ENCODE results near the gene RFPL2.
"Not testable (repeated sequence)": the region's sequence is repeated elsewhere in the genome, so short reads cannot be mapped to it uniquely, and the experiment has no call there.

RFPL2 gene

DNA sequence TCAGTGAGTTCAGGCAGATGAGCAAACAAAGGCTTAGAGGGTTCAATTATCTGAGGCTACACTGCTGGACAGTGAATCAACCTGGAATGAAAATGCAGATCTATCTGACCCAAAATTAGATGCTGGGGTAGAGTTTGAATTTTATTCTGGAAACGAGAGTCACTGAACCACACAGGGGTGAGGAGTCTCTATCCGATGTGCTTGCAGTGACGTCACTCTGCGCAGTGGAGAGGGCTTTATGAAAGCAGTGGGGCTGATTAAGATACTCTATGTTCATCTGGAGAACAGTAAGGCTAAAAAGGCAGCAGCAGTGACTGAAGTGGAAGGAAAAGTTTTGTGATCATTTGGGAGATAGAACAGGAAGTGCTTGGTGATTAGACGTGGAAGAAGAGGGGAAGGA, 44.5 kb downstream of the RFPL2 start:
- DNase-seq, result not testable (repeated sequence)

DNA sequence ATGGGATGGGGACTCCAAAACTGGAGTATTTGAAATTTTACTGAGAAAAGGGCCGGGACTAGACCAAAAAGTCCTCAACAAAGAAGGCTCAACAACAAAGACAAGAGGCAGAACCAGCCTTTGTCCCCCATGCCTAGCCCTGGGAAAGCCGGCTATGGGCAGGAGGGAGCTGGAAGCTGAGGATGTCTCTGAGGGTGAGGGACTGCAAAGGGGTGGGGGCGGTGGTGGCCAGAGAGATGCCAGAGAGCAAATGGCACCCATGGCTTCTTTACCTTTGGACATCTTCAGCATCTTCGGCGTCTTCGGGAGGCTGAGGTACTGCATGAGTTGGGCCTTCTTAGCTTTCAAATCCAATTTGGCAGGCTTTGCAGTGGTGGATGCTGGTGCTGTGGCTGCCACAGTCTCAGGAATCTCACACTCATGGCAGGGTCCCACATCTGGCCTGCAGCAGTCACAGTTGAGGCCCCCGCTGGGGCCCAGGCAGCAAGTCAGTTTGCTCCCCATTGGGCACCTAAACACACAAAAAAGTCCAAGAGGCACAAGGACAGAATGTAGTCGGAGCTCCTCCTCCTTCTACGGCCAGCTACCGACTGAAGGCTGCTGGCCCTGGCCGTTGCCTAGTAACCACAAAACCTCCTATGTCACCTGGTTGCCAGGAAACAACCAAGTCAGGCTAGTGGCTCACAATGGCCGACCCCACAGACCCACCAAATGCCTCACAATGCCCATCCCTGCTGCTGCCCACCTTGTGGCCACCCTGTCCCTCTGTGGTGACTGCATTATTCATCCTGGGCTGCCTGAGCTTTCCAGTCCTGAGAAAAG, 46.0 kb downstream of the RFPL2 start, which contains the start of gene C22orf42:
Gene C22orf42, minus strand, starts transcription at position 592 of the 822 bp plus-strand sequence. Its CDS starts 88 bp downstream, at position 504.
- DNase-seq, result no peak

DNA sequence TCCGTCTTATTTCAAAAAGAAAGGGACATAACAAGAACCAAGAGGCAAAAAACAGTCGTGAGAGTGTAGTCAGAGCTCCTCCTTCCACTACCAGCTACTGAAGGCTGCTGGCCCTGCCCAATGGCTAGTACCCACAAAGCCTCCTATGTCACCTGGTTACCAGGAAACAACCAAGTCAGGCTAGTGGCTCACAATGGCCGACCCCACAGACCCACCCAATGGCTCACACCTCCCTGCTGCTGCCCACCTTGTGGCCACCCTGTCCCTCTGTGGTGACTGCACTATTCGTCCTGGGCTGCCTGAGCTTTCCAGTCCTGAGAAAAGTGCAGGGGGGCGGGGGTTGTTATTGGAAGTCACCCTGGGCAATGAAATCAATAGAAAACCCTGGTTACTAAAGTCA, 47.2 kb downstream of the RFPL2 start:
- not testable (repeated sequence) for DNase-seq

DNA sequence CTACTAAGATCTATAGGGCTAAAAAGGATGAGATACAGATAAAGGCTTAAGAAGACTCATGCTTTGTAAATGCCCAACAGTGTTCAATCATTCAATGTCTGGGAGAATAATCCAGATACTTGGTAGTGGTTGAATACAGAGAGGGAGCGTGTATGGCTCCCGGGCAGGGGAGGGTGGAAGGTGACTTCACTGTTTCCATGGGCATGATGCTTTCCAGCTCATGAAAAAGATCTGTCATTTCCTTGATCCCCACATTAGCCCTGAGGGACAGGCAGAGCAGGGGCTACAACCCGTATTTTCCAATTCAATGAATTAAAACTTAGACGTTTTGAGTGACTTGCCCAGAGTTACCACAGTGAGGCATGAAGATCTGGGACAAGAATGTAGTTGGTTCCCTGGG, 50.1 kb downstream of the RFPL2 start:
- DNase-seq, result not testable (repeated sequence)

DNA sequence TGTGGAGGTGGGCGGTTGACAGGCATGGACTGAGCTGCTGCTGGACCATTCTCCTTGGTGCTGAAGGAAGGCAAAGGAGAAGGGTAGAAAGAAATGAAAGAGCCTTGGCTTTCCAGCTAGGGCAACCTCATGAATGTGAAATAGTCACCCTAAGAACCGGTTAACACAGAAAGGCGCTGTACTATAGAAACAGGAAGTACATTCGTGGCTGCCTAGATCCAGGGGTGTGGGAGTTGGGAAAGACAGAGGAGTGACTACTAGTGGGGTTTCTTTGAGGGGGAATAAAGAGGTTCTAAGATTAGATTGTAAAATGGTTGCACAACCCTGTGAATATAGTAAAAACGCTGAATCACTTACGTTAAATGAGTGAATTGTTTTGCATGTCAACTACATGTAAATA, 53.2 kb downstream of the RFPL2 start:
- DNase-seq, result not testable (repeated sequence)

DNA sequence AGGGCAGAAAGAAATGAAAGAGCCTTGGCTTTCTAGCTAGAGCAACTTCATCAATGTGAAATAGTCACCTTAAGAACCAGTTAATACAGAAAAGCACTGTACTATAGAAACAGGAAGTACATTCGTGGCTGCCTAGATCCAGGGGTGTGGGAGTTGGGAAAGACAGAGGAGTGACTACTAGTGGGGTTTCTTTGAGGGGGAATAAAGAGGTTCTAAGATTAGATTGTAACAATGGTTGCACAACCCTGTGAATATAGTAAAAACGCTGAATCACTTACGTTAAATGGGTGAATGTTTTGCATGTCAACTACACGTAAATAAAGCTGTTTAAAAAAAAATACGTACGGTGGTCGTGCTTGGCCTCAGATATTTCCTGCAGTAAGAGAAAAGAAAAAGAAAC, 54.2 kb downstream of the RFPL2 start:
- not testable (repeated sequence) for DNase-seq

DNA sequence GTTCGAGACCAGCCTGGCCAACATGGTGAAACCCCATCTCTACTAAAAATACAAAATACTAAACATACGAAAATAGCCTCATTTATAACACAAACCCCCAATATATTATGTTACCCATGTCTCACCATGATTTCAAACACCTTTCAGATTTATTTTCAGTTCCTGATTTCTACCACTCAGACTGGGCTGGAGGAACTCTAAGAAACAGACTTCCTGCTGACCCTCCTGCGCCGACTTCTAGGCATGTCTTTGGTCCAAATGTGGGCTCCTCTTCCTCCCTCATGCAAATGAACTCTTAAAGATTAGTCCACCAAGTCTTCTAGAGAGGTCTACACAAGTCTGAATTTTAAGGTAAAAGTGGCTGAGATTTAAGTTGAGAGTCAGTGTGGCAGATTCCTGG, 56.5 kb downstream of the RFPL2 start:
- DNase-seq, result not testable (repeated sequence)

DNA sequence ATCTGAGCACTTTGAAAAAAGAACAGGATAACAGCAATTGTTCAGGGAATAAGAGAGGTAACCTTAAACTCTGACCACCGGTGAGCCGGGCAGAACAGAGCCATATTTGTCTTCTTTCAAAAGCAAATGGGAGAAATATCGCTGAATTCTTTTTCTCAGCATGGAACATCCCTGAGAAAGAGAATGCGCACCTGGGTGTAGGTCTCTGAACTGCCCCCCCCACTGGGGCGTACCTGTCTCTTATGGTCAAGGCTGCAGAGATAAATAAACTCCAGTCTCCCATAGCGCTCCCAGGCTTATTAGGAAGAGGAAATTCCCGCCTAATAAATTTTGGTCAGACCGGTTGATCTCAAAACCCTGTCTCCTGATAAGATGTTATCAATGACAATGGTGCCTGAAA, 57.7 kb downstream of the RFPL2 start:
- DNase-seq, result not testable (repeated sequence)

DNA sequence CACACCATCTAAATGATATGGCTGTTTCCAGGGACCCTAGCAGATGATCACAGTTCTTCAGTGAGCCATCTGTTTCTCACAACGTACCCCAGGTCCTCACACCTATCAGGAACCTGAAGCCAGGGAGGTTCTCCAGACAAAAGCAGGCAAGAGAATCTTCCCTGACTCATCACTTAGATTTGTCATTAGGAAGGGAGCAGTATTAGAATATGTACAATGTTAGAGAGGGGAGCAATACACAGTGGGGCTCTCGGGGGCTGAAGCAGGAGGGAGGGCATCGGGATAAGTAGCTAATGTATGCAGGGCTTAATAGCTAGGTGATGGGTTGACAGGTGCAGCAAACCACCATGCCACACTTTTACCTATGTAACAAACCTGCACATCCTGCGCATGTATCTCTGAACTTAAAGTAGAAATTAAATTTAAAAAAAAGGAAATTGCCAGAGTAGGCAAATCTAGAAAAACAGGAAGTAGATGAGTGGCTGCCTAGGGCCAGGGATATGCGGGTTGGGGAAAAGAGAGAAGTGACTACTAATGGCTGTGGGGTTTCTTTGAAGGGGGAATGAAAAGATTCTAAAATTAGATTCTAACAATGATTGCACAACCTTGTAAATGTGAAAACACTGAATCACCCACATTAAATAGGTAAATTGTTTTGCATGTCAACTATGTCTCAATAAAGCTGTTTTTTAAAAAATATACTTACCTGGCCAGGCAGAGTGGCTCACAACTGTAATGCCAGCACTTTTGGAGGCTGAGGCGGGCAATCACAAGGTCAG, 60.2 kb downstream of the RFPL2 start:
- no peak for DNase-seq

DNA sequence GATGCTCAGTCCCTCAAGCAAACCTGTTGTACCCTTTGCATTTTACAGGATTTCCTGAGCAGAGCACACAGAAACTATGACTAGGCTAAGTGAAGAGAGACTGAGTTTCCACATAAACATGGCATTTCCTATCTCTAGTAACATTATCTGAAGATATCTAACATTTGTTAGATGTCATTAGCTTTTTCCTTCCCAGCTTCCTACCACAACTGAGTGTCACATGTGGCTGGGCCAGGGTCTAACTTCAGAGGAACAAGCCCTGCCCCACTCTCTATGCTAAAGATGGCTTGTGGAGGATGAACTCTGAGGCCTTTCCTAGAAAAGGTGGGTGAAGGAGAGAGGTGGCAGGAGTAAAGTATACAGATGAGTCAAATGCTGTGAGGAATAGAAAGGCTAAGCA, 62.3 kb downstream of the RFPL2 start:
- DNase-seq, result no peak

DNA sequence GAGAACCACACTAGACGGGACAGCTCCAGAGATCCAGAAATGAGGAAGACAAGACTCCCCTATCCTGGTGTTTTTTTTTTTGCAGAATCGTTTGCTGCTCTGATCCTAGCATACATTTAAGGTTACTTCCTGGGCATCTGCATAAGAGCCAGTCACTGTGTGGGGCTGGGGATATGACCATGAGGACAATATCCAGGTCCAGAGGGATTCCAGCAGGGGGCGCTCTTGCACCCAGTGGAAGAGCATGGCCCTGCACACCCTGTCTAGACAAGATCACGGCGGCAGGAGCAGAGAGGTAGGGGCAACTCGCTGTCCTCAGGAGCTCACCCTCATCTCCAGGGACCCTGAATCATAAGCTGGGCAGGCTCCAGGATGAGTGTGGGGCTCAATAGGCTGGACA, 64.2 kb downstream of the RFPL2 start:
- not testable (repeated sequence) for DNase-seq

Data from activated CD4-positive, CD25-positive, alpha-beta regulatory T cell treated with anti-CD3 and anti-CD28 coated beads, Interleukin-2, amount 50 U/mL, for 72 hours (primary cell).